NCI-H2171 treated with DMSO at 0.1 percent for 48 hours (cell line): ENCODE data around the gene GUCA1A.
"Not testable (repeated sequence)": the region's sequence is repeated elsewhere in the genome, so short reads cannot be mapped to it uniquely, and the experiment has no call there.

ENCODE experiments used
- DNase-seq: peaks from one replicate; lab custom pipeline; 2025; lab: John Stamatoyannopoulos, UW

GUCA1A gene

DNA sequence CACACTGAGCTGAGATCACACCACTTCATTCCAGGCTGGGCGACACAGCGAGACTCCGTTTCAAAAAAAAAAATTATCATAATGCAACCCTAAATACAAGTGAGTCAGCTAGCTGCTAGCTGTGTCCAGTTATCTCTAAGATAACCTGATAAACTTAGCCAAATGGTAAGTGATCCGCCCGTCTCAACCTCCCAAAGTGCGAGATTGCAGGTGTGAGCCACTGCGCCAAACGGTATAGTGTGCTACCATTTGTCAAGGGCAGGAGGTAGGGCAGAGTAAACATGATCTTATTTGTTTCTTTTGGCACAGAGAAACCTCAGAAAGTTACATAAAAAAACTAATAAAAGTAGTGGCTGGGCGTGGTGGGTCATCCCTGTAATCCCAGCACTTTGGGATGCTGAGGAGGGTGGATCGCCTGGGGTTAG is 26.0 kb upstream of the GUCA1A start:
- DNase-seq = no peak

DNA sequence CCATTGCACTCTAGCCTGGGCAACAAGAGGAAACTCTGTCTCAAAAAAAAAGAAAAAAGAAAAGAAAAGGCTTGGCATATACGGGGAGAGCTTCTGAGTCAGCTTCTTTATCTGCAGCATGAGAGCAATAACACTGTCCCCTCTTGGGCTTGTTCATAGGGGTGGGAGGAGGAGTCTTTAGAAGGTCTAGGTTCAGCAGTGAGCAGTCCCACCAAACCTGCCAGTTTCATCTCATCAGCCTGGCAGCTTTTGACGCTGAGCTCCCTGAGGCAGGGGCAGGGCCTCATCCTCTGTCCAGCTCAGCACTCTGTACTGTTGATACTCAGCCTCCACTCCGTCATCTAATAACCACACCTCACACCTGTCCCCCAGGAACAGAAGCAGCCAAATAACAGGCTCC is 25.1 kb upstream of the GUCA1A start:
- no peak for DNase-seq

DNA sequence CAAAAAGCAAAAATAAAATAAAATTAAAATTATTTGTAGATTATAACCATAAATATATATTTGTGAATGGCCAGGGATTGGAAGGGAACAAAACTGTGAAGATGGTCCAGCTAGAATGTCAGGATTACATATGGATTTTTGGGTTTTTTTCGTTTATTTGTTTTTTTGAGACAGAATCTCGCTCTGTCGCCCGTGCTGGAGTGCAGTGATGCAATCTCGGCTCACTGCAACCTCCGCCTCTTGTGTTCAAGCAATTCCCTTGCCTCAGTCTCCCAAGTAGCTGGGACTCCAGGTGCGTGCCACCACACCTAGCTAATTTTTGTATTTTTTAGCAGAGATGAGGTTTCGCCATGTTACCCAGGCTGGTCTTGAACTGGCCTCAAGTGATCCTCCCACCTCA is 22.9 kb upstream of the GUCA1A start:
- DNase-seq = no peak

DNA sequence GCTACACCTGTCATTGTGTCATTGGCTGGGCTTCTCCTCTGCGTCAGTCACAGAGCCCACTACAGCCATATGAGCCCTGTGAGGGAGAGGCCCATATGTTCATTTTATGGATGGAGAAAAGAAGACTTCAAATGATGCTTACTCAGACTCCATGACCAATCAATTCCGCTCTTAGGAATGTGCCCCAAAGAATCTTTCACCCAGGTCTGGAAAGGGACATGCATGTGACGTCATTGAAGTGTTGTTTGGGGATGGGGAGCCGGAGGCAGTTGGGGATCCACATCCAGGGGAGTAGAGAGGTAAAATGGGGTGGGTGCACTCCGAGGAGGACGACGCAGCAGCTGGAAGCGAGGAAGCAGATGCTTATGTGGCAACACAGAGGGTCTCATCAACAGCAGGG is 21.1 kb upstream of the GUCA1A start:
- no peak for DNase-seq

DNA sequence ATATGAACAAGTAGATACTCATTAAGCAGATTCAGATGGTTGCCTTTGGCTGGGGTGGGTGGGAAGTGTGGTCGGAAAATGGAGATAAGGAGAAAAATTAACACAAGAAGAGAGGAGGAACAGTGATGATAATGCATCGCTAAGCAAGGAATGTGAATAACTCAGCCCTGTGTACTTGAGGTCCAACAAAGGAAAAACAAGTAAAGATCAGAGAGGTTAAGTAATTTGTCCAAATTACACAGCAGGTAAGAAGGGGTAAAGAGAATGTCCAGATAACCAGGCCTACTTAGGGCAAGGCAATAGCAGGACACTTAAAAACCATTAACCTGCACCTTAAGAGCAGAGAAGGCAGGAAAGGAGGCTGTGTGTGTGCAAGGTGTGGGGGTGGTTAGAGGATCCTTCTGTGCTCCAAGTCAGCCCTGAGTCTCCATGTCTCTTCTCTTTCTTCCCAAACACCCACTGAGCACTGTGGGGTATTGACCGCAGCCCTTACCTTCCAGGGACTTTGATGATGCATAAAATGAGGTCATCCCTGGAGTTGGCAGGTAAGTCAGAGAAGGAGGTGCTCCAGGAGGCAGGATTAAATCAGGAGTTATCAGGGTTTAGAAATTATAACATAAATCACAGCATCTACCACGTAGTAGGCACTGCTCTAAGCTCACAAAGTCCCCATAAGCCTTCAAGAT is 20.5 kb upstream of the GUCA1A start:
- not testable (repeated sequence) for DNase-seq

DNA sequence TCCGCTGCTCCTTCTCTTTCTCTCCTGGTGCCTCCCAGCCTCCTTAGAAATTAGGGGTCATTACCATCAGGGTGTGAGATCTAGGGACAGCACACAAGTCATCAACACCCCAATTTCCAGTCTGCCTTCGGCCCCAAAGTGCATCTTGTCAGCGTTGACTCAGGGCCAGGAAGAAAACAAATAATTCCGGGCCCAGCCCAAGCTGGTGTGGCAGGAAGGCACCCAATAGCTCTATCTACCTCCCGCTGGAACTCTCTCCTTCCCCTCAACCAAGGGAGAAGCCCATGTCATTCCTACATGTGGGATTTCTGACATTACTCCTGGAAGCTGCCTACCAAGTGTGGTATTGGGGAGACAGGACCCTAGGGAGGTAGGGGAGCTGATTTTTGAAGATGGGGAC is 19.2 kb upstream of the GUCA1A start:
- DNase-seq = no peak

DNA sequence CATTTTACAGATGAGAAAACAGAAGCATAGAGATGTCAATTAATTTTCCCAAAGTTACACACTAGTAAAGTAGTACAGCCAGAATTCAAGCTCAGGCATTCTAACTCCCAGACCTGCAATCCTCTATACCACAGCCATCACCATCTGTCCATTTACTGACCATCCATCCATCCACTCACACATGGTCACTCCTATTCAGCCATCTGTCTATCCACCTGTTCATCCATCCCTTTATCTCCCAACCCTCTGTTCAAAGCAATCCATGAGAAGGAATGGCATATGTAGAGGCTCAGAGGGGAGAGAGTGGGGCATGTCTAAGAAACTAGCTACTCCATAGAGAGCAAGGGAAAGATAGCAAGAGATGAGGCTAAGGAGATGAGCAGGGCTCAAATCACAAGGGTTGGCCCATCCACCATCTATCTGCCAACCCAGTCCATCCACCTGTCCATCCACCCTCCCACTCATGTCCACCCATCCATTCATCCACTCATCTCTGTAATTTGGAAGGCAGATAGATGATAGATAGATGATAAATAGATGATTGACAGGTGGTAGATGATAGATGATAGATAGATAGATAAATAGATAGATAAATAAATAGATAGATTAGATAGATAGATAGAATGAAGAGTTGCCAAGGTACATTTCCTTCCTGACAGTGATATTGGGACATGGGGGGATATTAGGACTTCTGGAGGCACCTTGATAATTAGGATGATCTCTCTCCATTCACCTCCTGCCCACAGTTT is 18.5 kb upstream of the GUCA1A start:
- DNase-seq = no peak

DNA sequence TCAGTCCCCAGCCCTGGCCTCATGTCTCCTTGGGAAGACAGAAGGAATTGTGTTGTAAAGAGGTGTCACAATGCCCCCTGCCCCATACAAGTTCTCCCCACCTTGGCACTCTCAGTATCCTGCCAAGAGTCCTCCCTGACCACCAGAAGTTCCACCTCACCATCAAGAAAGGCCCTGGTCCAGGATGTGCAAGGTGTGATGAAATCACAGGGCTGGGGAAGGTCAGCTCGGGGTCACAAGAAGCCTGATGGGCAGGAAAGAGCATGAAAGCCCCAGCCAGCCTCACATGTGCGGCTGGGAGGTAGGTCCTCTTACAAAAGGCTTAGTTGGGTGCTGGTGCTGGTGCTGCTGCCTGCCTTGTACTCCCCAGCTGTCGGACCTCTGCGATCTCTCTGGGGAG is 17.9 kb upstream of the GUCA1A start:
- no peak for DNase-seq

DNA sequence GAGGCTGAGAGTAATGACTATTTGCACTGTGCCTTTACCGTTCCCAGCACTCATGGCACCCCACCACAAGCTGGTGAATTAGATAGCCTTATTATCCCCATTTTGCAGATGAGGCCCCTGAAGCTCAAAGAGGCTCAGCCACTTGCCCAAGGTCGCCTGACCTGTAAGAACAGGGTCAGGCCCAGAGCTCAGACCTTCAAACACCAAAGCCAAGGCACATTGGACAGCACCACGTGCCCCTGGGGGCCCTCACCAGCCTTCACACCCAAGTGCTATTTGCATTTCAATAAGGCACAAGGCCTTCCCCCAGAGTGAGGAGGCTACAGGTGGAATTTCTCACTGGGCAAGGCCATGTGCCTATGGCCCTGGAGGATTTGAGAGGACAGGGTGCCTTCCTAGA is 16.5 kb upstream of the GUCA1A start:
- DNase-seq = no peak

DNA sequence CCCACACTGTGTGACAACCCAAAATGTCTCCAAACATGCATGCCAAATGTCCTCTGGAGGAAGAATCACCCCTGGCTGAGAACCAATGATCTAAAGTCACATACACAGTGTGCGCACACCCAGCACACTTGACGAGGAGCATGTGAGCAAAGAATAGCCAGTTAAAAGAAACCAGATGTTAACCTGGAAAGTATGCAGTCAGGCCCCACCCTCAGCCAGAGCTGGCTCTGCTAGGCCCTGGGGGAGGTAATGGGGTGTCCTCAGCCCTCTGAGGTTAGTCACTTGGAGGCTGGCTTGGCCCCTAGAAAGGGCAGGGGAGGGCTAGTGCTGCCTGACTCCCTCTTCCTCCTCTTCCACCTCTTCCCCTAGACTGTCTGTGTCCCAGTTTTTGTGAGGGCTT is 15.2 kb upstream of the GUCA1A start:
- no peak for DNase-seq

DNA sequence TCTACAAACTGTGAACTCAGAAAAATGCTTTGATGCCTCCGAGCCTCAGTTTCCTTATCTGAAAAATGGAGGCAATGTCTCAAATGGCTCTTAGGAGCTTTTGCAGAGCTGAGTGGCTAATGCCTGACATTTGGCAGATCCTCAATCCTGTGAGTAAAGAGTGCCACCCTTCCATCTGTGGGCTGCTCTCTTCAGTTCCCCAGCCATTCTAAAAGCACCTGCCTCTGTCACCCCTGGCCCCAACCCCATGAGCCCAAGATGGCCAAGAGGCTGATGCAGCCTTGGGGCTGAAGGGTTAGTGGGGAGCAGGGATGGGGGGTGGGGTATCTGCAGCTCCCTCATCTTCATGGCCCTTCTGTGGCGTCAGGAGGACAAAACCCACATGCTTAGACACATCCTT is 14.5 kb upstream of the GUCA1A start:
- DNase-seq = no peak

DNA sequence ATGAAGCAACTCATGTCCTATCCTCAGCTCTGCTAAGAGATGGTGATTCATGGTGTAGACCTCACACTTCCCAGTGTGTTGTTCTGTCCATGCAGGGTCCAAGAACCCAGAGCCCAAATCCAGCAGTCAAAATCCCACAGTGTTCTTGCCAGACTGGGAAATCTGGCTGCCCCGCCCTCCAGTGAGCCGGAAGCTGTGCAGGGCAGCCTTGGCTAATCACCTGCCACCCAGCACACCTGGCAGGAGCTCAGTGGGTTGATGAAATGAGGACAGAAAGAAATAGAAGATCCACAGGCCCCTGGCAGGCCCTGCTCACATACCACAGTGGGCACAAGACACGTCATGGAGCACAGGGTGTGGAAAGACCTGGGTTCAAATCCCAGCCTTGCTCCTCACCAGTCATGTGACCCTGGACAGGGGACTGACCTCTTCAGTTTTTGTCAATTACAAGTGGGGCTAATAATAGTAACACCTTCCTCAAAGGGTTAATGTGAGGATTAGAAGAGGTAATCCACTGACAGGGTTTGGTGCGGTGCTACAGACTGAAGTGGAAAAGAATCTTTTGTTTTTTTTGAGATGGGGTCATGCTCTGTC is 13.6 kb upstream of the GUCA1A start:
- no peak for DNase-seq

DNA sequence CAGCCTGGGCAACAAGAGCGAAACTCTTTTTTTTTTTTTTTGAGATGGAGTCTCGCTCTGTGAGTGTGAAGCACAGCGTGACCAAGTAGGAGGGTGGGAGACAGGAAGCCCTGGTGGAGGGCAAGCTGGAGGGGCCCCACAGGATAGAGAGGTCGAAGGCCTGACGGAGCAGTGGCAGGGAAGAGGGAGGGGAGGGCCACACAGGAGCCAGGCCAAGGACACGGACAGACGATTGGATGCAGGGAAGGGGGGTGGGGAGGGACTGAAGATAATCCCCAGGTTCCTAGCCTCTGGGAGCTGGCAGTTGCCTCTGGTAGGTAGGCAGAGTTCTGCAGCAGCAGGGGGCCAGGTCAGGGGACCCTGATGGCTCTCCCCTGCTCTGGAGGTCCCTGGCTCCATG is 10.8 kb upstream of the GUCA1A start:
- DNase-seq = no peak

DNA sequence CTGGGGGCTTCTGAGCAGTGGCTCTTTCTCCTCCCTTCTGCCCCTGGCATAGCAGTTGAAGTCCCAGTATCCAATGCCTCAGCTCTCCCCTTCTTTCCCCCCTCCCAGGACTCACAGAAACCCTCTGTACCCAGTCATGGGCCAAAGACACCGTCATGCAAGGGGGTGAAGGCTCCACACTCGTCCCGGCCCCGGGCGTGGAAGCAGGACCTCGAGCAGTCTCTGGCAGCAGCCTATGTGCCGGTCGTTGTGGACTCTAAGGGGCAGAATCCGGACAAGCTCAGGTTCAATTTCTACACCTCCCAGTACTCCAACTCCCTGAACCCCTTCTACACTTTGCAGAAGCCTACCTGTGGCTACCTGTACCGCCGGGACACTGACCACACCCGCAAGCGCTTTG is 10.4 kb upstream of the GUCA1A start:
- no peak for DNase-seq

DNA sequence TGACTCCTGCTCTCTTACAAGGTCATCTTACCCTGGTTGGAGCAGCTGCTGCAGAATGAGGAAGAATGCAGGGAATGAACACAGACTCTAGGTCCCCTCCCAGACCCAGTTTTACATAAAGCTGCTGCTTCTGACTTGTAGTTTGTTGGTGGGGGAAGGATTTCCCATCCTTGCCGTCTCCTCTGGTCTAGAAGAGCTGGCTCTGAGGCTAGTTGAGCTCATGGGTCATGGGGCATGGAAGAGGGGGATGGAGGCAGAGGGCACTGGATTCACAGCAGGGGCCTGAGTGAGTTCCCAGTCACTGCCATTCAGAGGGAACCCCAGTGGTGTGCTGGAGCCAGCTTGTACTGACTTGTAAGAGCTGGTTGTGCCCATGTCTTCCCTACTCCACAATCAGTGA is 9.2 kb upstream of the GUCA1A start:
- no peak for DNase-seq

DNA sequence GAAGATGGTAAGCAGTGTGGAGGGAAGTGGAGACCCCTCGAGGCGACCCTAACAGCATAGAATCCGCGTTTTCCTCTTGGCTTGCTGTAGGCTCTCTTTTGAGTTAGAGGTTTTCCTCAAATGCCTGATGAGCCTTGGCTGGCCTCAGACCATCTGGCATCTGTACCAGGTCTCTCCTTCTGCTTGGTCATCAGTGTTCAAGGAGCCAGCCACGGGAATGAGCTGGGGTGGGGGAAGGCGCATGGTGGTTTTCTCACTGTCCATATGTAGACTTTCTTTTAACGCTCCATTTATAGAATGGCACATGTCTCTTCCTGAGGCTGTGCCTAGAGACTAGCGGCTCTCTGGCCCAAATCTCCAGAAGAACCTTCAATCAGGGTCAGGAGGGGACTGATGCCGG is 8.1 kb upstream of the GUCA1A start:
- DNase-seq = no peak

DNA sequence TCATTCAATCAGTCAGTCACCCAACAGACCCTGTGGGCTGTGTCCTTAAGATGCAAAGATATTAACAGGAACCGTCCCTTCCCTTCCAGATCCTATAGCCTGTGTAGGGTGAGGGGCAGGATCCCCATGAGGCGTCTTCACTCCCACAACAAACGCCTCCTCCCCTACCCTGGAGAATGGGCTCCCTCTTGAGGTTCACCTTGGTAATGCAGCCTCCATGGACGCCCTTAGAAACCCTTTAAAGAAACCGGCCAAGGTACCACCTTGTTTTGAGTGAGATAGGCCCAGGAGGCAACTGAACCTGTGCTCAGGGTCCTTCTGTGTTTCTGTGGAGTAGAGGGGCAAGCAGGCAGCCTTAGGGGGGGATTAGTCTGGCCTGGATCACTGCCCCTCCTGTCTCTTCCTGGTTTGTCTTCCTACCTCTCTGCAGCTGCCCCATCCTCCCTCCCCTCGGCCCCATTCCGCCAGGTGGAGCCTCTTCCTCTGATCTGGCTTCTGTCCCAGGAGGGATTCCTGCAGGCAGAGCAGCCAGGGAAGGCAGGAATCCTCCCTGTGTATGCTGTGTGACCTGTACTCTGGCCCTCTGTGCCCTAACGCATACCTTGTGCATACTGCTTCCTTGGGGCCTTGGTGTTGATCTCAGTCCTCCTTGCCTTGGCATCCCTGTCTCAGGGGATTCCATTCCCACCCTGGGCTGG is 6.6 kb upstream of the GUCA1A start:
- DNase-seq = peak; percentile 82

DNA sequence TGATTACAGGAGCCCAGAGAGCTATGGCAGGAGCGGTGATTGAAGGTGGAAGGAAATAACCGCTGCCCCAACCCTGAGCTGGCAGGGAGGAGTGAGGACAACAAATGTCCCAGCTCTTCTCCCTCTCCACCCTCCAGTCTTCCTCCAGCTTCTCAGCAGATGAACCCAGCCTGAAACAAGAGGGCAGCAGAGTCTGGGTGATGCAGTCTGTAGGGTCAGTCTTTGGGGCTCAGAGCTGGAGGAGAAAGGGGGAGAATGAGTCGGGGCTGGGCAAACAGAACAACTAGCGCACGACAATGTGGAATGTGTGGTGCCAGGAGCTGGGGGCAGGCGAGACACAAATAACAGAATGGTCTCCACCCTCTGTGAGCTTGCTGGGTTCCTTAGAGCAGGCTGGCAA is 4.5 kb upstream of the GUCA1A start:
- DNase-seq = no peak

DNA sequence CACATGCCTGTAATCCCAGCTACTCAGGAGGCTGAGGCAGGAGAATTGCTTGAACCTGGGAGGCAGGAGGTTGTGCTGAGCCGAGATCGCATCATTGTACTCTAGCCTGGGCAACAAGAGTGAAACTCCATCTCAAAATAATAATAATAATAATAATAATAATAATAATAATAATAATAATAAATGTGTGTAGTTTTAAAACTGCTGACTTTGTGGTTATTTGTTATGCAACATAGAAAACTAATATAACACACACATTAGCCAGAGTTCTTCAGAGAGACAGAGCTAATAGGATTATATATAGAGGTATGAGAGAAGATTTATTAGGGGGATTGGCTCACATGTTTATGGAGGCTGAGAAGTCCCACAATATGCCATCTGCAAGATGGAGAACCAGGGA is 3.4 kb upstream of the GUCA1A start:
- DNase-seq = not testable (repeated sequence)

DNA sequence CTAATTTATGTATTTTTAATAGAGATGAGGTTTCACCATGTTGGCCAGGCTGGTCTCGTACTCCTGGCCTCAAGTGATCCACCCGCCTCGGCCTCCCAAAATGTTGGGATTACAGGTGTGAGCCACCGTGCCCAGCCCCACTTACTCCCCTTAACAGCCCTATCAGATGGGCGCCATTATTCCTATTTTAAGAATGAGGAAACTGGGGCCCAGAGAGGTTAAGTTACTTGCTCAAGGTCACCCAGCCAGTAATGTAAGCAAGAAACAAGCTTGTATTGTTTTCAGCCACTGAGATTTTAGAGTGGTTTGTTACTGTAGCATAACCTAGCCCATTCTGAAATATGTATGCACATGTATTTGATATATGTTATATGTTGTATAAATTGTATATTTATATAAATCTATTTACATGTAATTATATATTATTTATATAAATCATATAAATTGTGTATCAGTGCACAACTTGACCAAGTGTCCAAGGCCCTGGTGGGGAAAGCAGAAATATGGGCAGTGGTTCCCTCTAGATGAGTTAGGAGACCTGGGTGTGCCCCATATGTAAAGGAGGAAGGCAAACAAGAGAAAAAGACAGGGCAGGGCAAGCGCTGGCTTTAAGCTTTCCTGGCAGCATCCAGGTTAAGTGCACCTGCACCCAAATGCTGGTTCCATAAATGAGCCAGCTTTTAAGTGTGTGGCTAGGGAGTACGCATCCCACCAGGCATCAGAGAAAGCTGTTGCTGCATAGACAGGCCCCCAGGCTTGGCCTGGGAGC is 1.2 kb upstream of the GUCA1A start:
- no peak for DNase-seq

DNA sequence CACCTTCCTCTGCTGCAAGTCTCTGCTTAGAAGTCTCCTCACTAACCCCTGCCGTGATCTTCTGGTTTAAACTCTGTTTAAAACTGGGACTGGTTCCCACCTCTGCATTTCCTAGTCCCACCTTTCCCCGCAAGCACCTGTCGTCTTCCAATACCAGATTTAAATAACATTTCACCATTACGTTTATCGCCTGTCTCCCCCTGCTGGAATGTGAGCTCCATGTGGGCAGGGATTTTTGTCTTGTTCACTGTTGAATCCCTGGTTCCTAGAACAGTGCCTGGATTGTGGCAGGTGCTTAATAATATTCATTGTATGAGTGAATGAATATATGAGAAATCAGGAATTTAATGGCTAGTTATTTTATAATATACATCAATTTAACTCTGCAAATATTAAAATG is 2.7 kb downstream of the GUCA1A start:
- DNase-seq = no peak

DNA sequence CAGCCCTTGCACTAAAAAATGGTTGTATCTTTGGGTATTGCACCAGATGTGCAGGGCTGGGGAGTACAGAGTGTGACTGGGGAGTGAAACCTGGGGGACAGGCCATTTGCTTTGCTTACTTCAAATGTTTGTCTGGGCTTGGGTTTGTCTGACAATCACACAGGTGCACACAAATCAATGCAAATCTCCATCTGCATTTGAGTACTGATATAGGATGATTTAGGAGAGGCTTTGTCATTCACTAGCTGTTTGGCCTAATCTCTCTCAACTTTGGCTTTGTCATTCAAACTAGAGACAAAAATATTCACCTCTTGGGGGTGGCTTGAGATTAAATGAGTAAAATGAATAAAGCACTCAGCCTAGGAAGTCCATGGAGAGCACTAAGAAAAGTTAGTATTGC is 3.8 kb downstream of the GUCA1A start:
- no peak for DNase-seq
